Measurements from ENCODE around the gene TARBP1.

GRCh38 chr1:234386122-234386521 lies 92.9 kb downstream of the TARBP1 start:
- TF ChIP-seq POLR2A (IDR thresholded peaks at IDR 0.05; ENCODE audit: low read length) (no peak), GATA1 (IDR thresholded peaks at IDR 0.05; ENCODE audit: low read depth, low read length) (no peak)
